SU-DHL-6 (cell line): ENCODE results near the gene PSTPIP1.

Experiments
- EZH2phosphoT487 ChIP-seq: fragments of 200-600 bp; sonication (generic), shearing (Covaris generic); conservative IDR thresholded peaks from 2 replicates; pipeline ENCODE4 v1.6.1; 2018; ENCODE audit warnings: mild to moderate bottlenecking, antibody characterized with exemption, low read length, moderate library complexity, mixed read lengths
- TF ChIP-seq, protein P1 (sequence below): fragments of 200-600 bp; sonication (generic); IDR thresholded peaks from one replicate; pipeline ENCODE4 v1.5.1; 2017; ENCODE audit warnings: antibody characterized with exemption, mild to moderate bottlenecking, low read length, moderate library complexity; ENCODE audit not compliant: insufficient read depth, poor library complexity, severe bottlenecking

GRCh38 chr15:77015646-77016320 is 20.9 kb downstream of the PSTPIP1 start:
- TF ChIP-seq, protein P1, sequence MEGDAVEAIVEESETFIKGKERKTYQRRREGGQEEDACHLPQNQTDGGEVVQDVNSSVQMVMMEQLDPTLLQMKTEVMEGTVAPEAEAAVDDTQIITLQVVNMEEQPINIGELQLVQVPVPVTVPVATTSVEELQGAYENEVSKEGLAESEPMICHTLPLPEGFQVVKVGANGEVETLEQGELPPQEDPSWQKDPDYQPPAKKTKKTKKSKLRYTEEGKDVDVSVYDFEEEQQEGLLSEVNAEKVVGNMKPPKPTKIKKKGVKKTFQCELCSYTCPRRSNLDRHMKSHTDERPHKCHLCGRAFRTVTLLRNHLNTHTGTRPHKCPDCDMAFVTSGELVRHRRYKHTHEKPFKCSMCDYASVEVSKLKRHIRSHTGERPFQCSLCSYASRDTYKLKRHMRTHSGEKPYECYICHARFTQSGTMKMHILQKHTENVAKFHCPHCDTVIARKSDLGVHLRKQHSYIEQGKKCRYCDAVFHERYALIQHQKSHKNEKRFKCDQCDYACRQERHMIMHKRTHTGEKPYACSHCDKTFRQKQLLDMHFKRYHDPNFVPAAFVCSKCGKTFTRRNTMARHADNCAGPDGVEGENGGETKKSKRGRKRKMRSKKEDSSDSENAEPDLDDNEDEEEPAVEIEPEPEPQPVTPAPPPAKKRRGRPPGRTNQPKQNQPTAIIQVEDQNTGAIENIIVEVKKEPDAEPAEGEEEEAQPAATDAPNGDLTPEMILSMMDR, result no peak
- no peak for TF ChIP-seq EZH2phosphoT487
